Neural progenitor cell (in vitro differentiated cells): ENCODE data around the gene AUTS2. TPM values are rescaled to one million over a fixed set of nuclear protein-coding genes. Genes with fewer than 3 reads are reported as not detected.

Source experiments
- DNase-seq: peaks from one replicate; pipeline ENCODE4 v3.0.0-alpha.2; 2016; ENCODE audit warnings: low spot score
- H2AFZ ChIP-seq: fragments of 200-600 bp; sonication (generic); replicated peaks from 2 replicates; pipeline ENCODE4 v1.6.1; 2016; ENCODE audit warnings: antibody characterized with exemption
- H3F3A ChIP-seq: fragments of 200-600 bp; sonication (generic); 2 replicates; pipeline ENCODE4 v1.6.1; 2016; ENCODE audit warnings: antibody characterized with exemption, low read depth
- H3K27ac ChIP-seq: fragments of 200-600 bp; sonication (generic); 2 replicates; pipeline ENCODE4 v1.5.1; 2016; ENCODE audit warnings: mild to moderate bottlenecking
- H3K27me3 ChIP-seq: fragments of 200-600 bp; sonication (generic); 2 replicates; pipeline ENCODE4 v1.6.1; 2016; ENCODE audit warnings: mild to moderate bottlenecking, moderate library complexity
- H3K36me3 ChIP-seq: fragments of 200-600 bp; sonication (generic); 2 replicates; pipeline ENCODE4 v1.5.1; 2016
- H3K4me1 ChIP-seq: fragments of 200-600 bp; sonication (generic); 2 replicates; pipeline ENCODE4 v1.6.1; 2016; ENCODE audit warnings: mixed run types
- H3K4me2 ChIP-seq: fragments of 200-600 bp; sonication (generic); 2 replicates; pipeline ENCODE4 v1.6.1; 2016
- H3K4me3 ChIP-seq: fragments of 200-600 bp; sonication (generic); 2 replicates; pipeline ENCODE4 v1.5.1; 2016
- H3K79me2 ChIP-seq: fragments of 200-600 bp; sonication (generic); 2 replicates; pipeline ENCODE4 v1.6.1; 2016; ENCODE audit warnings: low read depth
- H3K9ac ChIP-seq: fragments of 200-600 bp; sonication (generic); 2 replicates; pipeline ENCODE4 v1.6.1; 2016
- H3K9me3 ChIP-seq: fragments of 200-600 bp; sonication (generic); 2 replicates; pipeline ENCODE4 v1.5.1; 2016; ENCODE audit warnings: low read depth
- H4K20me1 ChIP-seq: fragments of 200-600 bp; sonication (generic); 2 replicates; pipeline ENCODE4 v1.6.1; 2016; ENCODE audit warnings: low read depth
- H3K27ac Mint-ChIP-seq: 3 replicates; pipeline ENCODE4 v1.8.0; 2021; ENCODE audit warnings: mixed read lengths
- H3K27me3 Mint-ChIP-seq: 2 replicates; pipeline ENCODE4 v1.8.0; 2022; ENCODE audit warnings: low read depth, mild to moderate bottlenecking, inconsistent platforms, moderate library complexity, mixed read lengths; ENCODE audit not compliant: insufficient read depth
- H3K36me3 Mint-ChIP-seq: 3 replicates; pipeline ENCODE4 v1.8.0; 2021; ENCODE audit warnings: mixed read lengths
- H3K4me1 Mint-ChIP-seq: 3 replicates; pipeline ENCODE4 v1.8.0; 2021; ENCODE audit warnings: mixed read lengths
- H3K4me3 Mint-ChIP-seq: 3 replicates; pipeline ENCODE4 v1.8.0; 2021; ENCODE audit warnings: mild to moderate bottlenecking, moderate library complexity, mixed read lengths
- H3K9me3 Mint-ChIP-seq: 3 replicates; pipeline ENCODE4 v1.8.0; 2020; ENCODE audit warnings: mixed read lengths
- CTCF ChIP-seq: fragments of 200-600 bp; sonication (generic); IDR thresholded peaks from 2 replicates; pipeline ENCODE4 v1.5.1; 2017; ENCODE audit warnings: antibody characterized with exemption, mild to moderate bottlenecking
- EZH2 ChIP-seq: fragments of 200-600 bp; sonication (generic); IDR thresholded peaks from 2 replicates; pipeline ENCODE4 v1.6.1; 2017; ENCODE audit warnings: antibody characterized with exemption, mild to moderate bottlenecking, moderate library complexity
- EZH2phosphoT487 ChIP-seq: fragments of 200-600 bp; sonication (generic); IDR thresholded peaks from 2 replicates; pipeline ENCODE4 v1.6.1; 2017; ENCODE audit warnings: antibody characterized with exemption
- total RNA-seq: library from RNA; depleted of rRNA; stranded (reverse); fragments of >200 nt; gene quantifications from 2 replicates; pipeline ENCODE4 v1.2.3, GENCODE V29; 2015; ENCODE audit warnings: low replicate concordance

Gene AUTS2
- total RNA-seq, 1 donor from 2014 or later = 50.0 TPM

- H3K27me3 Mint-ChIP-seq = no peaks in the 10 kb centered on the region
- no peak overlapping the region for H3K4me3 Mint-ChIP-seq
- H3K27ac Mint-ChIP-seq = no peak overlapping the region
These were observed 774.7 kb downstream of the AUTS2 start for GRCh38 chr7:70372768-70373515.

GRCh38 chr7:70374772-70375533, 776.7 kb downstream of the AUTS2 start:
- H3K4me1 Mint-ChIP-seq = peaks cover 13% of the 10 kb centered on the region

More at GRCh38 chr7:70372768-70373515, 774.7 kb downstream of the AUTS2 start:
- Mint-ChIP-seq H3K9me3 (no peaks in the 10 kb centered on the region), H3K4me1 (peaks cover 13% of the 10 kb centered on the region), H3K36me3 (no peaks in the 10 kb centered on the region)
- no peak overlapping the region for H3K4me3 ChIP-seq
- no peak overlapping the region for H2AFZ ChIP-seq
- H3K79me2 ChIP-seq = no peaks in the 10 kb centered on the region
- TF ChIP-seq EZH2 (no peak), CTCF (no peak), EZH2phosphoT487 (no peak)
- H3K4me2 ChIP-seq = no peak overlapping the region
- peaks cover 16% of the 10 kb centered on the region for H3K4me1 ChIP-seq
- no peaks in the 10 kb centered on the region for H4K20me1 ChIP-seq
- no peak overlapping the region for H3K9ac ChIP-seq
- no peaks in the 10 kb centered on the region for H3K36me3 ChIP-seq
- no peaks in the 10 kb centered on the region for H3K9me3 ChIP-seq
- H3F3A ChIP-seq = peaks cover 4% of the 10 kb centered on the region
- H3K27ac ChIP-seq = no peak overlapping the region
- no peaks in the 10 kb centered on the region for H3K27me3 ChIP-seq
- DNase-seq = no peak

GRCh38 chr7:70376561-70377031, 778.3 kb downstream of the AUTS2 start:
- H3K4me1 ChIP-seq = peaks cover 16% of the 10 kb centered on the region

More at GRCh38 chr7:70374772-70375533, 776.7 kb downstream of the AUTS2 start:
- no peaks in the 10 kb centered on the region for H3K36me3 ChIP-seq
- H3K9me3 ChIP-seq = no peaks in the 10 kb centered on the region
- Mint-ChIP-seq H3K36me3 (no peaks in the 10 kb centered on the region), H3K27me3 (no peaks in the 10 kb centered on the region), H3K4me3 (no peak overlapping the region), H3K27ac (no peak overlapping the region), H3K9me3 (no peaks in the 10 kb centered on the region)
- H3K9ac ChIP-seq = no peak overlapping the region
- TF ChIP-seq EZH2 (no peak), CTCF (no peak), EZH2phosphoT487 (no peak)
- no peak for DNase-seq
- no peak overlapping the region for H3K27ac ChIP-seq
- H3K4me2 ChIP-seq = no peak overlapping the region
- H2AFZ ChIP-seq = no peak overlapping the region
- peaks cover 16% of the 10 kb centered on the region for H3K4me1 ChIP-seq
- no peak overlapping the region for H3K4me3 ChIP-seq
- H3K79me2 ChIP-seq = no peaks in the 10 kb centered on the region
- peaks cover 4% of the 10 kb centered on the region for H3F3A ChIP-seq
- no peaks in the 10 kb centered on the region for H4K20me1 ChIP-seq
- no peaks in the 10 kb centered on the region for H3K27me3 ChIP-seq

More at GRCh38 chr7:70376561-70377031, 778.3 kb downstream of the AUTS2 start:
- no peaks in the 10 kb centered on the region for H3K9me3 Mint-ChIP-seq
- no peak overlapping the region for H3K4me2 ChIP-seq
- no peaks in the 10 kb centered on the region for H3K36me3 ChIP-seq
- H3K9ac ChIP-seq = no peak overlapping the region
- no peaks in the 10 kb centered on the region for H3K27me3 Mint-ChIP-seq
- no peaks in the 10 kb centered on the region for H4K20me1 ChIP-seq
- H3K4me3 ChIP-seq = no peak overlapping the region
- H3K27ac ChIP-seq = no peak overlapping the region
- no peak for TF ChIP-seq EZH2
- no peaks in the 10 kb centered on the region for H3K79me2 ChIP-seq
- H2AFZ ChIP-seq = no peak overlapping the region
- peaks cover 13% of the 10 kb centered on the region for H3K4me1 Mint-ChIP-seq
- DNase-seq = peak; percentile 24
- H3K27me3 ChIP-seq = no peaks in the 10 kb centered on the region
- no peaks in the 10 kb centered on the region for H3K36me3 Mint-ChIP-seq
- H3K27ac Mint-ChIP-seq = no peak overlapping the region
- peaks cover 4% of the 10 kb centered on the region for H3F3A ChIP-seq
- no peaks in the 10 kb centered on the region for H3K9me3 ChIP-seq
- no peak overlapping the region for H3K4me3 Mint-ChIP-seq
